HepG2 (cell line): ENCODE results near the gene OR4X2. TPM values are rescaled to one million over a fixed set of nuclear protein-coding genes. Genes with fewer than 3 reads are reported as not detected.

Experiments used
- ATAC-seq: fragments of 200-7000 bp; cut with Tn5 transposase; 3 replicates; pipeline ENCODE4 v1.9.1; 2020; ENCODE audit warnings: mild to moderate bottlenecking, moderate library complexity
- BruUV-seq: library from RNA; stranded (reverse); fragments of 400-500 nt; replicated peaks from 2 replicates; lab custom pipeline; 2021; lab: Mats Ljungman, UMichigan
- CTCF ChIA-PET: fragments of 300-600 bp; formaldehyde crosslinking; extraction: SDS; loops from one replicate; lab custom pipeline; 2021; ENCODE audit warnings: low total read pairs, inconsistent platforms, low intra/inter-chr PET ratio; lab: Yijun Ruan, JAX
- POLR2A ChIA-PET: fragments of 350-600 bp; sonication (Branson Sonifier 250); formaldehyde crosslinking; loops from one replicate; lab custom pipeline; 2020; ENCODE audit warnings: antibody characterized with exemption, inconsistent platforms; lab: Yijun Ruan, JAX
- DNase-seq: peaks from one replicate; pipeline ENCODE4 v3.0.0-alpha.2; 2015; ENCODE audit warnings: low spot score
- FAIRE-seq: peaks from 3 replicates; lab custom pipeline; 2011; peaks lifted over from hg19 to GRCh38; lab: Jason Lieb, UNC
- H2AFZ ChIP-seq: one replicate; pipeline ENCODE4 v1.6.1; 2011; ENCODE audit warnings: low read length, inconsistent platforms
- H3K27ac ChIP-seq: fragments of 300-600 bp; 3 replicates; pipeline ENCODE4 v1.8.0; 2011; ENCODE audit warnings: mixed run types, mild to moderate bottlenecking, mixed read lengths, low read length, inconsistent platforms; ENCODE audit not compliant: insufficient read depth; ENCODE audit errors: extremely low read length
- H3K27me3 ChIP-seq, 2 experiments: fragments of 200-600 bp in 1 of 2; 2 replicates in 1 of 2; 3 replicates in 1 of 2; pipeline versions ENCODE4 v1.6.0 to v1.8.0; 2011; ENCODE audit warnings: low read length in 2 of 2, mild to moderate bottlenecking in 2 of 2, moderate library complexity in 2 of 2, inconsistent platforms in 1 of 2; ENCODE audit not compliant: insufficient read depth in 2 of 2, control insufficient read depth in 1 of 2
- H3K36me3 ChIP-seq, 2 experiments: fragments of 200-600 bp in 1 of 2; replicated peaks in 1 of 2; 2 replicates in 1 of 2; 3 replicates in 1 of 2; pipeline versions ENCODE4 v1.5.1 to v1.8.0; 2011; ENCODE audit warnings: low read length in 2 of 2, inconsistent platforms in 1 of 2; ENCODE audit not compliant: insufficient read depth in 2 of 2, control insufficient read depth in 1 of 2
- H3K4me1 ChIP-seq: 2 replicates; pipeline ENCODE4 v1.5.1; 2012; ENCODE audit warnings: low read length, inconsistent platforms; ENCODE audit not compliant: insufficient read depth
- H3K4me2 ChIP-seq: 2 replicates; pipeline ENCODE4 v1.6.0; 2011; ENCODE audit warnings: low read depth, low read length, inconsistent platforms
- H3K4me3 ChIP-seq, 3 experiments: fragments of 200-600 bp in 1 of 3; sonication (generic), shearing (Covaris generic) in 1 of 3; replicated peaks in 1 of 3; 2 replicates each; pipeline ENCODE4 v1.5.1; 2011 to 2016; ENCODE audit warnings: low read length in 3 of 3, inconsistent platforms in 2 of 3, low read depth in 2 of 3, mild to moderate bottlenecking in 2 of 3, control low read depth in 1 of 3, mixed read lengths in 1 of 3; ENCODE audit not compliant: insufficient read depth in 1 of 3
- H3K79me2 ChIP-seq: one replicate; pipeline ENCODE4 v1.6.1; 2011; ENCODE audit warnings: low read length, inconsistent platforms; ENCODE audit not compliant: insufficient read depth
- H3K9ac ChIP-seq: 2 replicates; pipeline ENCODE4 v1.6.0; 2011; ENCODE audit warnings: mild to moderate bottlenecking, low read depth, low read length, inconsistent platforms; ENCODE audit not compliant: insufficient read depth
- H3K9me3 ChIP-seq: 2 replicates; pipeline ENCODE4 v1.5.1; 2012; ENCODE audit warnings: mild to moderate bottlenecking, low read length
- H4K20me1 ChIP-seq: 2 replicates; pipeline ENCODE4 v1.6.0; 2011; ENCODE audit warnings: inconsistent platforms, mild to moderate bottlenecking, low read length, moderate library complexity; ENCODE audit not compliant: insufficient read depth
- FOSL1 ChIP-seq: sonication (generic); formaldehyde crosslinking; IDR thresholded peaks from 2 replicates; pipeline ENCODE4 v1.9.0; 2021; ENCODE audit warnings: missing genetic modification reagents, borderline replicate concordance
- FOXC1 ChIP-seq: sonication (generic); formaldehyde crosslinking; IDR thresholded peaks from 2 replicates; pipeline ENCODE4 v1.8.0; 2022; ENCODE audit warnings: mild to moderate bottlenecking, missing genetic modification reagents, borderline replicate concordance
- FOXJ3 ChIP-seq: sonication (generic); formaldehyde crosslinking; IDR thresholded peaks from 2 replicates; pipeline ENCODE4 v1.4.0; 2020; ENCODE audit warnings: missing genetic modification reagents, mild to moderate bottlenecking, borderline replicate concordance
- GATAD1 ChIP-seq: IDR thresholded peaks from 2 replicates; pipeline ENCODE4 v1.6.1; 2016; ENCODE audit warnings: missing genetic modification reagents, missing compliant biosample characterization
- MTF2 ChIP-seq: sonication (generic); formaldehyde crosslinking; IDR thresholded peaks from 2 replicates; pipeline ENCODE4 v1.5.0; 2020; ENCODE audit warnings: missing genetic modification reagents, borderline replicate concordance
- SIN3A ChIP-seq: IDR thresholded peaks from 2 replicates; pipeline ENCODE4 v1.6.1; 2011; ENCODE audit warnings: low read depth, mild to moderate bottlenecking, control low read depth, low read length, borderline replicate concordance
- SP4 ChIP-seq: sonication (generic); formaldehyde crosslinking; IDR thresholded peaks from 2 replicates; pipeline ENCODE4 v1.8.1; 2023; ENCODE audit warnings: mild to moderate bottlenecking, missing genetic modification reagents
- SPEN ChIP-seq: sonication (generic); formaldehyde crosslinking; IDR thresholded peaks from 2 replicates; pipeline ENCODE4 v1.5.1; 2020; ENCODE audit warnings: low read depth, mild to moderate bottlenecking, missing genetic modification reagents
- SYNCRIP ChIP-seq: fragments of 200-400 bp; formaldehyde crosslinking; IDR thresholded peaks from 2 replicates; pipeline ENCODE4 v1.6.1; 2018; ENCODE audit warnings: mild to moderate bottlenecking, low read depth, low read length; ENCODE audit not compliant: insufficient read depth
- ZNF7 ChIP-seq: IDR thresholded peaks from 2 replicates; pipeline ENCODE4 v1.6.1; 2016; ENCODE audit warnings: missing biosample characterization, missing genetic modification reagents
- ZNF883 ChIP-seq: sonication (generic); formaldehyde crosslinking; IDR thresholded peaks from 2 replicates; pipeline ENCODE4 v1.5.1; 2020; ENCODE audit warnings: mild to moderate bottlenecking, missing genetic modification reagents; ENCODE audit errors: not compliant biosample characterization
- WGBS: methylation state at CpG from one replicate; pipeline ENCODE4 v1.1.6; 2017; ENCODE audit warnings: low lambda C conversion rate; 5-methylcytosine and 5-hydroxymethylcytosine counted together
- in situ Hi-C: cut with HindIII; loops from 2 replicates; pipeline ENCODE4 v1.10.0; 2017; ENCODE audit warnings: low pct_unique_long_range_greater_than_20kb; ENCODE audit not compliant: extremely low pct_ligation_motif_present
- intact Hi-C: fragments of 100-400 bp; cut with micrococcal nuclease; formaldehyde crosslinking; loops from one replicate; pipeline ENCODE4 v1.10.0; 2022; ENCODE audit not compliant: unreplicated experiment
- polyA plus RNA-seq, 8 experiments: library from polyadenylated mRNA; depleted of rRNA in 3 of 8; stranded (reverse) in 7 of 8; unstranded in 1 of 8; fragments of >200 nt; fragmentation: Illumina TruSeq in 4 of 8; extraction: Trizol in 4 of 8; gene quantifications; 2 replicates each; pipeline versions ENCODE4 v1.2.1 to v1.2.3, GENCODE V29; 2011 to 2016; ENCODE audit warnings: low read depth in 4 of 8, missing spikeins in 1 of 8, mixed read lengths in 1 of 8; ENCODE audit not compliant: insufficient read depth in 1 of 8
- total RNA-seq, 5 experiments: library from RNA; depleted of rRNA; stranded (reverse); fragments of >200 nt; fragmentation: Illumina TruSeq; extraction: Trizol; gene quantifications; 2 replicates each; pipeline ENCODE4 v1.2.3, GENCODE V29; 2016; ENCODE audit warnings: low read depth in 1 of 5
- TF ChIP-seq, protein P1 (sequence below): sonication (generic); formaldehyde crosslinking; IDR thresholded peaks from 2 replicates; pipeline ENCODE4 v1.5.0; 2020; ENCODE audit warnings: mild to moderate bottlenecking, missing genetic modification reagents, borderline replicate concordance
- TF ChIP-seq, protein P2 (sequence below): sonication (generic); formaldehyde crosslinking; IDR thresholded peaks from 2 replicates; pipeline ENCODE4 v1.5.0; 2020; ENCODE audit warnings: missing genetic modification reagents
- TF ChIP-seq, protein P3 (sequence below): sonication (generic); formaldehyde crosslinking; IDR thresholded peaks from 2 replicates; pipeline ENCODE4 v1.9.0; 2021; ENCODE audit warnings: missing genetic modification reagents, borderline replicate concordance
- TF ChIP-seq, protein P4 (sequence below): IDR thresholded peaks from 2 replicates; pipeline ENCODE4 v1.6.1; 2012; ENCODE audit warnings: low read length, improper control_type of control experiment

The OR4X2 gene
- total and polyA plus RNA-seq, 2 of the 13 experiments (the other 11 are each of a cell fraction or from before 2014, with no cell fraction given) = not detected

DNA sequence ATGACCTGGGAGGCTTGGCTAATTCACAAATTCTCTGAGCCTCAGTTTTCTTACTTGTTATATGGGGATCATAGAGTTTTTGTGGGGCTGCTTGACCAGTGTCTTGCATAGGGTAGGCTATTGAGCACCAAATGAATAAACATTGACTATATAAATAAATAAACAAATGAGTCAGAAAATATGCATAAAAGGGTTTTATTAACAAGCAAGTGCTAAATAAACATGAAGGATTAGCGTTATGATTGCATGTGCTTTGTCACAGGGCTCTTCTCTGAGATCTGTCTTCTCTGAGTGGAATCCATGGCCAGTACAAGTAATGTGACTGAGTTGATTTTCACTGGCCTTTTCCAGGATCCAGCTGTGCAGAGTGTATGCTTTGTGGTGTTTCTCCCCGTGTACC, 28.4 kb upstream of the OR4X2 start, which contains the start of gene OR4B1:
Gene OR4B1 (plus strand): TSS at position 301 of the 400 bp plus-strand sequence. CDS start 0 bp downstream, at position 301.
- intact Hi-C loops = no loop called here
- no peaks in the 10 kb centered on the region for H3K9me3 ChIP-seq
- H3K27me3 ChIP-seq = no peaks in the 10 kb centered on the region; a peak in 1 of 5 replicates
- no peak within 1 kb of the TSS for H3K27ac ChIP-seq
- H4K20me1 ChIP-seq = no peaks in the 10 kb centered on the region
- no peak within 1 kb of the TSS for H3K4me2 ChIP-seq
- BruUV-seq = no TSS peak
- no peak for FAIRE-seq
- no peaks in the 10 kb centered on the region for H3K36me3 ChIP-seq
- in situ Hi-C loops = no loop called here
- POLR2A ChIA-PET = no interaction called here
- 0% methylated on average over 2 of the region's 2 CpGs for WGBS
- H3K4me1 ChIP-seq = no peaks in the 10 kb centered on the region
- H3K4me3 ChIP-seq = no peak within 1 kb of the TSS
- CTCF ChIA-PET = no interaction called here
- no peak for DNase-seq
- H3K9ac ChIP-seq = no peak within 1 kb of the TSS
- ATAC-seq = no peak
- H2AFZ ChIP-seq = no peak within 1 kb of the TSS
- H3K79me2 ChIP-seq = no peaks in the 10 kb centered on the region
- TF ChIP-seq MTF2 (CRISPR knock-in tag) (no peak), GATAD1 (no peak), SYNCRIP (no peak), ZNF7 (CRISPR knock-in tag) (no peak), SPEN (CRISPR knock-in tag) (no peak), ZNF883 (CRISPR knock-in tag) (no peak), SIN3A (no peak), FOSL1 (CRISPR knock-in tag) (no peak), FOXJ3 (no peak), FOXC1 (no peak), SP4 (CRISPR knock-in tag) (no peak)
- TF ChIP-seq, protein P1, sequence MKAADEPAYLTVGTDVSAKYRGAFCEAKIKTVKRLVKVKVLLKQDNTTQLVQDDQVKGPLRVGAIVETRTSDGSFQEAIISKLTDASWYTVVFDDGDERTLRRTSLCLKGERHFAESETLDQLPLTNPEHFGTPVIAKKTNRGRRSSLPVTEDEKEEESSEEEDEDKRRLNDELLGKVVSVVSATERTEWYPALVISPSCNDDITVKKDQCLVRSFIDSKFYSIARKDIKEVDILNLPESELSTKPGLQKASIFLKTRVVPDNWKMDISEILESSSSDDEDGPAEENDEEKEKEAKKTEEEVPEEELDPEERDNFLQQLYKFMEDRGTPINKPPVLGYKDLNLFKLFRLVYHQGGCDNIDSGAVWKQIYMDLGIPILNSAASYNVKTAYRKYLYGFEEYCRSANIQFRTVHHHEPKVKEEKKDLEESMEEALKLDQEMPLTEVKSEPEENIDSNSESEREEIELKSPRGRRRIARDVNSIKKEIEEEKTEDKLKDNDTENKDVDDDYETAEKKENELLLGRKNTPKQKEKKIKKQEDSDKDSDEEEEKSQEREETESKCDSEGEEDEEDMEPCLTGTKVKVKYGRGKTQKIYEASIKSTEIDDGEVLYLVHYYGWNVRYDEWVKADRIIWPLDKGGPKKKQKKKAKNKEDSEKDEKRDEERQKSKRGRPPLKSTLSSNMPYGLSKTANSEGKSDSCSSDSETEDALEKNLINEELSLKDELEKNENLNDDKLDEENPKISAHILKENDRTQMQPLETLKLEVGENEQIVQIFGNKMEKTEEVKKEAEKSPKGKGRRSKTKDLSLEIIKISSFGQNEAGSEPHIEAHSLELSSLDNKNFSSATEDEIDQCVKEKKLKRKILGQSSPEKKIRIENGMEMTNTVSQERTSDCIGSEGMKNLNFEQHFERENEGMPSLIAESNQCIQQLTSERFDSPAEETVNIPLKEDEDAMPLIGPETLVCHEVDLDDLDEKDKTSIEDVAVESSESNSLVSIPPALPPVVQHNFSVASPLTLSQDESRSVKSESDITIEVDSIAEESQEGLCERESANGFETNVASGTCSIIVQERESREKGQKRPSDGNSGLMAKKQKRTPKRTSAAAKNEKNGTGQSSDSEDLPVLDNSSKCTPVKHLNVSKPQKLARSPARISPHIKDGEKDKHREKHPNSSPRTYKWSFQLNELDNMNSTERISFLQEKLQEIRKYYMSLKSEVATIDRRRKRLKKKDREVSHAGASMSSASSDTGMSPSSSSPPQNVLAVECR (CRISPR knock-in tag) = no peak
- TF ChIP-seq, protein P2, sequence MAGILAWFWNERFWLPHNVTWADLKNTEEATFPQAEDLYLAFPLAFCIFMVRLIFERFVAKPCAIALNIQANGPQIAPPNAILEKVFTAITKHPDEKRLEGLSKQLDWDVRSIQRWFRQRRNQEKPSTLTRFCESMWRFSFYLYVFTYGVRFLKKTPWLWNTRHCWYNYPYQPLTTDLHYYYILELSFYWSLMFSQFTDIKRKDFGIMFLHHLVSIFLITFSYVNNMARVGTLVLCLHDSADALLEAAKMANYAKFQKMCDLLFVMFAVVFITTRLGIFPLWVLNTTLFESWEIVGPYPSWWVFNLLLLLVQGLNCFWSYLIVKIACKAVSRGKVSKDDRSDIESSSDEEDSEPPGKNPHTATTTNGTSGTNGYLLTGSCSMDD (CRISPR knock-in tag) = no peak
- TF ChIP-seq, protein P3, sequence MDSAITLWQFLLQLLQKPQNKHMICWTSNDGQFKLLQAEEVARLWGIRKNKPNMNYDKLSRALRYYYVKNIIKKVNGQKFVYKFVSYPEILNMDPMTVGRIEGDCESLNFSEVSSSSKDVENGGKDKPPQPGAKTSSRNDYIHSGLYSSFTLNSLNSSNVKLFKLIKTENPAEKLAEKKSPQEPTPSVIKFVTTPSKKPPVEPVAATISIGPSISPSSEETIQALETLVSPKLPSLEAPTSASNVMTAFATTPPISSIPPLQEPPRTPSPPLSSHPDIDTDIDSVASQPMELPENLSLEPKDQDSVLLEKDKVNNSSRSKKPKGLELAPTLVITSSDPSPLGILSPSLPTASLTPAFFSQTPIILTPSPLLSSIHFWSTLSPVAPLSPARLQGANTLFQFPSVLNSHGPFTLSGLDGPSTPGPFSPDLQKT (CRISPR knock-in tag) = no peak
- TF ChIP-seq, protein P4, sequence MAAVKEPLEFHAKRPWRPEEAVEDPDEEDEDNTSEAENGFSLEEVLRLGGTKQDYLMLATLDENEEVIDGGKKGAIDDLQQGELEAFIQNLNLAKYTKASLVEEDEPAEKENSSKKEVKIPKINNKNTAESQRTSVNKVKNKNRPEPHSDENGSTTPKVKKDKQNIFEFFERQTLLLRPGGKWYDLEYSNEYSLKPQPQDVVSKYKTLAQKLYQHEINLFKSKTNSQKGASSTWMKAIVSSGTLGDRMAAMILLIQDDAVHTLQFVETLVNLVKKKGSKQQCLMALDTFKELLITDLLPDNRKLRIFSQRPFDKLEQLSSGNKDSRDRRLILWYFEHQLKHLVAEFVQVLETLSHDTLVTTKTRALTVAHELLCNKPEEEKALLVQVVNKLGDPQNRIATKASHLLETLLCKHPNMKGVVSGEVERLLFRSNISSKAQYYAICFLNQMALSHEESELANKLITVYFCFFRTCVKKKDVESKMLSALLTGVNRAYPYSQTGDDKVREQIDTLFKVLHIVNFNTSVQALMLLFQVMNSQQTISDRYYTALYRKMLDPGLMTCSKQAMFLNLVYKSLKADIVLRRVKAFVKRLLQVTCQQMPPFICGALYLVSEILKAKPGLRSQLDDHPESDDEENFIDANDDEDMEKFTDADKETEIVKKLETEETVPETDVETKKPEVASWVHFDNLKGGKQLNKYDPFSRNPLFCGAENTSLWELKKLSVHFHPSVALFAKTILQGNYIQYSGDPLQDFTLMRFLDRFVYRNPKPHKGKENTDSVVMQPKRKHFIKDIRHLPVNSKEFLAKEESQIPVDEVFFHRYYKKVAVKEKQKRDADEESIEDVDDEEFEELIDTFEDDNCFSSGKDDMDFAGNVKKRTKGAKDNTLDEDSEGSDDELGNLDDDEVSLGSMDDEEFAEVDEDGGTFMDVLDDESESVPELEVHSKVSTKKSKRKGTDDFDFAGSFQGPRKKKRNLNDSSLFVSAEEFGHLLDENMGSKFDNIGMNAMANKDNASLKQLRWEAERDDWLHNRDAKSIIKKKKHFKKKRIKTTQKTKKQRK = no peak
